ENCODE results near the gene U2AF2.
A peak's percentile ranks its signal among the peaks of the same experiment; 100 is the strongest.

U2AF2 gene

DNA sequence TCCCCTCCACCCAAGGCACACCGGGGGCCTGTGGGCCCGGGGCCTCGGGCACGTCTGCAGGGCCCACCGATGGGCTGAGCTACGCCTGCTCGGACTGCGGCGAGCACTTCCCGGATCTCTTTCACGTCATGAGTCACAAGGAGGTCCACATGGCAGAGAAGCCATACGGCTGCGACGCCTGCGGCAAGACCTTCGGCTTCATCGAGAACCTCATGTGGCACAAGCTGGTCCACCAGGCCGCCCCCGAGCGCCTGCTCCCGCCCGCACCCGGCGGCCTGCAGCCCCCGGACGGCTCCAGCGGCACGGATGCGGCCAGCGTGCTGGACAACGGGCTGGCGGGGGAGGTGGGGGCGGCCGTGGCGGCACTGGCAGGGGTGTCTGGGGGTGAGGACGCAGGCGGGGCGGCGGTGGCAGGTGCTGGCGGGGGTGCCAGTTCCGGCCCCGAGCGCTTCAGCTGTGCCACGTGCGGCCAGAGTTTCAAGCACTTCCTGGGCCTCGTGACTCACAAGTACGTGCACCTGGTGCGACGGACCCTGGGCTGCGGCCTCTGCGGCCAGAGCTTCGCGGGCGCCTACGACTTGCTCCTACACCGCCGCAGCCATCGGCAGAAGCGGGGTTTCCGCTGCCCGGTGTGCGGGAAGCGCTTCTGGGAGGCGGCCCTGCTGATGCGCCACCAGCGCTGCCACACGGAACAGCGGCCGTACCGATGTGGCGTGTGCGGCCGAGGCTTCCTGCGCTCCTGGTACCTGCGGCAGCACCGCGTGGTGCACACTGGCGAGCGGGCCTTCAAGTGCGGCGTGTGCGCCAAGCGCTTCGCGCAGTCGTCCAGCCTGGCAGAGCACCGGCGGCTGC is 39.1 kb upstream of the U2AF2 start:
- DNase-seq (no peak), ATAC-seq (replicated peaks) (no peak)
- H3K9me3 Mint-ChIP-seq, result no peaks in the 10 kb centered on the region
- peaks cover 18% of the 10 kb centered on the region for H3K36me3 Mint-ChIP-seq (ENCODE audit: insufficient read depth)
- peaks cover 13 to 20% of the 10 kb centered on the region in 2 donors for H3K4me1 Mint-ChIP-seq (ENCODE audit: low read depth in 2 of 2)
- no peak overlapping the region for H3K27ac Mint-ChIP-seq
- no peak overlapping the region for H3K4me3 Mint-ChIP-seq
- H3K27me3 Mint-ChIP-seq, result no peaks in the 10 kb centered on the region

DNA sequence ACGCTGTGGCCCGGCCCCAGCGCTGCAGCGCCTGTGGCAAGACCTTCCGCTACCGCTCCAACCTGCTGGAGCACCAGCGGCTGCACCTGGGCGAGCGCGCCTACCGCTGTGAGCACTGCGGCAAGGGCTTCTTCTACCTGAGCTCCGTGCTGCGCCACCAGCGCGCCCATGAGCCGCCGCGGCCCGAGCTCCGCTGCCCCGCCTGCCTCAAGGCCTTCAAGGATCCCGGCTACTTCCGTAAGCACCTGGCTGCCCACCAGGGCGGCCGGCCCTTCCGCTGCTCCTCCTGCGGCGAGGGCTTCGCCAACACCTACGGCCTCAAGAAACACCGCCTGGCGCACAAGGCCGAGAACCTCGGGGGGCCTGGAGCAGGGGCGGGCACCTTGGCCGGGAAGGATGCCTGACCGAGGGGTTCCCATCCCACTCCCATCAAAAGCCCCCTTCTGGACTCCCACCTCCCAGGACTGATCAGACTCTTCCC is 38.4 kb upstream of the U2AF2 start:
- H3K4me1 Mint-ChIP-seq (ENCODE audit: low read depth in 2 of 2), result peaks cover 13 to 20% of the 10 kb centered on the region in 2 donors
- H3K36me3 Mint-ChIP-seq (ENCODE audit: insufficient read depth), result peaks cover 17% of the 10 kb centered on the region
- H3K9me3 Mint-ChIP-seq, result no peaks in the 10 kb centered on the region
- no peaks in the 10 kb centered on the region for H3K27me3 Mint-ChIP-seq
- H3K27ac Mint-ChIP-seq, result no peak overlapping the region
- no peak for ATAC-seq (replicated peaks)
- H3K4me3 Mint-ChIP-seq, result no peak overlapping the region
- DNase-seq, result no peak

DNA sequence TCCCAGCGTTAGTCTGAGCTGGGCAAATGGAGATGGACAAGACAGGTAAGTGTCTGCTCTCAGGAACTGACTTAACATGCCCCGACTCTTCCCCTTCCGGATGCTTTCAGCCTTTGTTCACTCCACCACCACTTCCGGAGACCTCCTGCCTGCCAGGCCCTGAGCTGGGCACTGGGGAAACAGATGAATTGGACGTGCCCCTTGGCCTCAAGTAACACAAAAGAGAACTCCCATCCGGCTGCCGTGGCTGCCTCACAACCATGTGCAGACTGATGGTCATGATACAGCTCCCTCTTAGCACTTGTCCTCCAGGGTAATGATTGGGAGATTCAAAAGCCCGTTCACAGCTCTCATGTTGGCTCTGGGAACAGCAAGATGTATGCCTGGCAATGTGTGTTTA is 37.4 kb upstream of the U2AF2 start:
- Mint-ChIP-seq H3K27me3 (no peaks in the 10 kb centered on the region), H3K27ac (no peak overlapping the region), H3K4me3 (no peak overlapping the region), H3K4me1 (ENCODE audit: low read depth in 2 of 2) (peaks cover 10 to 15% of the 10 kb centered on the region in 2 donors), H3K36me3 (ENCODE audit: insufficient read depth) (peaks cover 17% of the 10 kb centered on the region), H3K9me3 (no peaks in the 10 kb centered on the region)
- DNase-seq (no peak), ATAC-seq (replicated peaks) (no peak)

DNA sequence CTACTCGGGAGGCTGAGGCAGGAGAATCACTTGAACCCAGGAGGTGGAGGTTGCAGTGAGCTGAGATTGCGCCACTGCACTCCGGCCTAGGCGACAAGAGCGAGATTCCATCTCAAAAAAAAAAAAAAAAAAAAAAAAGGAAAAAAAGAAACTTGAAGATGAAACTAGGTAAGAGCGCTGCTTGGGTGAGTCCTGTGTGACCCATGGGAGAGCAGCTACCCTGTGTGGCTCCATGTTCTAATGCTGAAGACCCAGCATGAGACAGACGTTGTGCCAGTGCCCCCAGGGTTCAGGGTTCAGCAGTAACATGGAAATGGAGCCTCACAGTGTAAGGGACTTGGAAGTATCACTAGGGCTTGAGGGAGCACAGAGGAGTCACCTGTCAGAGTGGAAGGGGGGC is 36.4 kb upstream of the U2AF2 start:
- Mint-ChIP-seq H3K27me3 (no peaks in the 10 kb centered on the region), H3K4me3 (no peak overlapping the region), H3K4me1 (ENCODE audit: low read depth in 2 of 2) (peaks cover 6 to 8% of the 10 kb centered on the region in 2 donors), H3K36me3 (ENCODE audit: insufficient read depth) (peaks cover 17% of the 10 kb centered on the region), H3K9me3 (no peaks in the 10 kb centered on the region), H3K27ac (no peak overlapping the region)
- DNase-seq (no peak), ATAC-seq (replicated peaks) (no peak)

DNA sequence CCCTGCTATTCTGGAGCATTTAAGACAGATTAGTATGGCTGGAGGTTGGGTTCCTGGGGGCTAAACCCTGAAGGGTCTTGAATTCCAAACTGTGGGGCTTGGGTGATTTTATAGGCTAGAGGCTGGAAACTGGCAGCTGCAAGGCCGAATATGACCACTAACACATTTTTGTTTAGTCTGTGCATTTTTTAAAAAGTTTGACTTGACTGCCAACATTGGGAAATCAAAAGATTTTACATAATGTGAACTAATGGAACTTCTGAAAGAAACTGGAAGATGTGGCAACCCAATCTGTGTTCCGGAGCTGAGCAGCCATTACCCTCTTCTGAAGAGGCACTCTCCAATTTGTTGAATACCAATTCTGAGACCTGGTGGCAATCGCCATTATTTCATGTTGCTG is 35.5 kb upstream of the U2AF2 start:
- Mint-ChIP-seq H3K36me3 (ENCODE audit: insufficient read depth) (peaks cover 23% of the 10 kb centered on the region), H3K27me3 (no peaks in the 10 kb centered on the region), H3K4me3 (no peak overlapping the region), H3K9me3 (no peaks in the 10 kb centered on the region), H3K27ac (no peak overlapping the region), H3K4me1 (ENCODE audit: low read depth in 2 of 2) (peaks cover 11 to 13% of the 10 kb centered on the region in 2 donors)
- ATAC-seq (replicated peaks) (no peak), DNase-seq (no peak)

DNA sequence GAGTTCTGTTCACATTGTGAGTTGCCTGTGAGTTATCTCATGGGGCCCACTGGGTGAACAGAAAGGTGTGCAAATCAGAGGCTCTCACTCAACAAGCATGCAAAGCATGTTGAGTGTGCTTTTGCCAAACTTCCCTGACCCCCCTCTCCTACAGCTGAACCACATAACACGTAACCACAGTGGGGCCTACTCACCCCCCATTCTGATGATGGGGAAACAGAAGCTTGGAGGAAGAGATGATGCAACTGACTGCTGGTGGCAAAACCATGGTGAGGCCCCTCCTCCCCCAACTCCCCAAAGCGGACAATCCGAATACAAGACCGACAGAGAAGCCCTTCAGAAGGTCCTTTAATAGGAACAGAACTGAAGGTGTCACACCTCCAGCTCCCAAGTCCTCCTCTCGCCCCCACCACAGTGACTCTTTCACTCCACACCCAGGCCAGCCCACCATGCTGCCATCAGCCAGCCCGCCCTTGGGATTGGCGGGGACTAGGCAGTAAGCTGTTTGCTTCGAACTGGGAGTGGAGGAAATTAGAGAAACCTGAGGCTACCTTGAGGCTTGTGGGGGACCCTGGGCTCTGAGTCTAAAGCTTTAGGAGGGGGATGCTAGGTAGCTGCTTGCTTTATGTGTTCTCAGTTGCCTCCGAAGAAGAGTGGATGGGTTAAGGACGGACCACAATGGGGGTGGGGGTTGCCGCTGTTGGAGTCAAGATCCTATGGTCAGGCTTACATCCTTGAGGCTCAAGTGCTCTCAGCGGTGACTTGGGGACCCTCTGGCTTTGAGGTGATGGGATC is 34.2 kb upstream of the U2AF2 start:
- peaks cover 32% of the 10 kb centered on the region for H3K36me3 Mint-ChIP-seq (ENCODE audit: insufficient read depth)
- peak overlapping the region in 1 of 2 donors; percentile 44 for H3K27ac Mint-ChIP-seq
- H3K4me1 Mint-ChIP-seq (ENCODE audit: low read depth in 2 of 2), result peaks cover 14 to 21% of the 10 kb centered on the region in 2 donors
- H3K4me3 Mint-ChIP-seq, result no peak overlapping the region
- DNase-seq (no peak), ATAC-seq (replicated peaks) (no peak)
- no peaks in the 10 kb centered on the region for H3K27me3 Mint-ChIP-seq
- H3K9me3 Mint-ChIP-seq, result no peaks in the 10 kb centered on the region

DNA sequence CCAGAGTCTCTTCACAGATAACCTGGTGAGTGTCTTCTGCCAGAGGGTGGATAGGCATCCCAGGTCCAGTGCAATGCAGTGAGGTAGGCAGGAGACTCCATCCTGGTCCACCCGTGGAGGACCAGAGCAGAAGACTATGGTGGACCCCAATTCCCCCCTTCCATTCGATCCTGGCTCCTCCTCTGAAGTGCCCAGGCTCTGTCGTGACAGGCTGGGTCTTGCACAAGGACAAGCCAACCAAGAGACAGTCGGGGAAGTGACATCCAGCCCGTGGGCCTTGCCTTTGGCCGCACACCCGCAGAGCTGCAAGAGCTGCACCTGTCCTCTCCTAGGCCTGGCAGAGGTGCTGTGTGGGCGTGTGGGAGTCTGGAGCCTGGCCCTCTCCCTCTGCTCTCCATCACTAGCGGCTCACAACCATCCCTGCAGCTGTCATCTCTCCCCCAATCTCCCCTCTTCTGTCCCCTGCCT is 33.6 kb upstream of the U2AF2 start:
- no peak overlapping the region for H3K4me3 Mint-ChIP-seq
- H3K27me3 Mint-ChIP-seq, result no peaks in the 10 kb centered on the region
- peaks cover 15 to 26% of the 10 kb centered on the region in 2 donors for H3K4me1 Mint-ChIP-seq (ENCODE audit: low read depth in 2 of 2)
- H3K9me3 Mint-ChIP-seq, result no peaks in the 10 kb centered on the region
- H3K36me3 Mint-ChIP-seq (ENCODE audit: insufficient read depth), result peaks cover 36% of the 10 kb centered on the region
- DNase-seq (no peak), ATAC-seq (replicated peaks) (no peak)
- H3K27ac Mint-ChIP-seq, result no peak overlapping the region

DNA sequence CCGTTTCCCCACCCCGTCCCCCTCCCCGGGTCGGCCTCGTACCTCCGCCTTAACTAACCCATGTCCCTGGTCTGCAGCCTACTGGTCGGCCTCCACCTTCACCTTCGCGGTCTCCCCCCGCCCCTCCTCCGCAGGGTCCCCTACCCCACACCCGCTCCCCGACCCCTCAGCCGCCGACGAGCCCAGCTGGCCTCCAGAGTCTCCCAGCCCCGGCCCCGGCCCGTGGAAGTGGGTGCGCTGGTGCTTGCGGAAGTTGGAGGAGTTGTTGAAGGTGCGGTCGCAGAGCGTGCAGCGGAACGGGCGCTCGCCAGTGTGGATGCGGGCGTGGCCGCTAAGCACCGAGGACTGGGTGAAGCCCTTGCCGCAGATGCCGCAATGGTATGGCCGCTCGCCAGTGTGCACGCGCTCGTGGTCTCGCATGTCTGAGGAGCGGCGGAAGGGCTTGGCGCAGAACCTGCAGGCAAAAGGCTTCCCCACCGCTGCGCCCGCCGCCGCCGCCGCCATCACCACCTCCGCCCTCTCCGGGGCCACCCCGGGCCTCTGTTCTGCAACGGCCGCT is 33.1 kb upstream of the U2AF2 start:
- H3K27ac Mint-ChIP-seq, result no peak overlapping the region
- no peaks in the 10 kb centered on the region for H3K9me3 Mint-ChIP-seq
- H3K27me3 Mint-ChIP-seq, result no peaks in the 10 kb centered on the region
- DNase-seq, result no peak
- no peak overlapping the region for H3K4me3 Mint-ChIP-seq
- peaks cover 20 to 32% of the 10 kb centered on the region in 2 donors for H3K4me1 Mint-ChIP-seq (ENCODE audit: low read depth in 2 of 2)
- ATAC-seq (replicated peaks), result no peak
- H3K36me3 Mint-ChIP-seq (ENCODE audit: insufficient read depth), result peaks cover 34% of the 10 kb centered on the region

DNA sequence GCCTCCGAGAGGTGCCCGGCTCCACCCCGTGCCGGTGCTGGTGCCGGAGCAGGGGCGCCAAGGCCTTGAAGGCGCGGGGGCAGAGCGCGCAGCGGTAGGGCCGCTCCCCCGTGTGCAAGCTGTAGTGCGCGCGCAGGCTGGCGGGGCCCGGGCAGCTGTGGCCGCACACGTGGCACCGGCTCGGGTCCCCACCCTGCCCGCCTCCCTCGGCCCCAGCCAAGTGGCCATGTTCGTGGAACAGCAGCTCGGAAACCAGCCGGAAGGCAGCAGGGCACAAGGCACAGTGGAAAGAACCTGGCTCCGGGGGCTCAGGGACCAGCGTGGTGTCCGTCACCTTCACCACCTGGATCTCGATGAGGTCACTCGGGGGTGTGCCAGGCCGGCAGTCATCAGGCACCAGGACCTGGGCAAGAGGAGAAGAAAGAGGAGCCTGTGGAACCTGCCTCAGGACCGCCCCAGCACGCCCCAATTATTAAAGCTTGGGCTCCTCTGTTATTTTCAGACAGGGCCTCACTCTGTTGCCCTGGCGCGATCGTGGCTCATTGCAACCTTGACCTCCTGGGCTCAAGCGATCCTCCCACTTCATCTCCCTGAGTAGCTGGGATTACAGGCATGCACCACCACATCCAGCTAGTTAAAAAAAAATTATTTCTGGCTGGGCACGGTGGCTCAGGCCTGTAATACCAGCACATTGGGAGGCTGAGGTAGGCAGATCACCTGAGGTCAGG is 32.4 kb upstream of the U2AF2 start:
- H3K27ac Mint-ChIP-seq, result no peak overlapping the region
- H3K4me1 Mint-ChIP-seq (ENCODE audit: low read depth in 2 of 2), result peaks cover 25 to 35% of the 10 kb centered on the region in 2 donors
- ATAC-seq (replicated peaks) (no peak), DNase-seq (no peak)
- H3K27me3 Mint-ChIP-seq, result no peaks in the 10 kb centered on the region
- H3K9me3 Mint-ChIP-seq, result no peaks in the 10 kb centered on the region
- no peak overlapping the region for H3K4me3 Mint-ChIP-seq
- H3K36me3 Mint-ChIP-seq (ENCODE audit: insufficient read depth), result peaks cover 30% of the 10 kb centered on the region

DNA sequence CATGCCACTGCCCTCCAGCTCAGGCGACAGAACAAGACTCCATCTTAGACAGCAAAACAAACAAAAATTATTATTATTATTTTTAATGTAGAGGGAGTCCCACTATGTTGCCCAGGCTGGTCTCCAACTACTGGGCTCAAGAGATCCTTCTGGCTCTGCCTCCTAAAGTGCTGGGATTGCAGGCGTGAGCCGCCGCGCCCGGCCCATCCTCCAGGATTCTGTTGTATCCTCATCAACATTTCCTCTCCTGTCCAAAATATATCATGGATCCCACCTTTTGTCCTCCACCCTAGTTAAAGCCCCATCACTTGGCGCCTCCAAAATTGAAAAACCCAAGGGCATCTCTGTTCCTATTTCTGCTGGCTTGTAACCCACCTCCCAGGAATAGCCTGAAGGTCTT is 31.7 kb upstream of the U2AF2 start:
- H3K36me3 Mint-ChIP-seq (ENCODE audit: insufficient read depth), result peaks cover 26% of the 10 kb centered on the region
- H3K4me3 Mint-ChIP-seq, result no peak overlapping the region
- ATAC-seq (replicated peaks), result no peak
- H3K9me3 Mint-ChIP-seq, result no peaks in the 10 kb centered on the region
- H3K4me1 Mint-ChIP-seq (ENCODE audit: low read depth in 2 of 2), result peaks cover 25 to 35% of the 10 kb centered on the region in 2 donors
- no peak overlapping the region for H3K27ac Mint-ChIP-seq
- DNase-seq, result no peak
- H3K27me3 Mint-ChIP-seq, result no peaks in the 10 kb centered on the region

DNA sequence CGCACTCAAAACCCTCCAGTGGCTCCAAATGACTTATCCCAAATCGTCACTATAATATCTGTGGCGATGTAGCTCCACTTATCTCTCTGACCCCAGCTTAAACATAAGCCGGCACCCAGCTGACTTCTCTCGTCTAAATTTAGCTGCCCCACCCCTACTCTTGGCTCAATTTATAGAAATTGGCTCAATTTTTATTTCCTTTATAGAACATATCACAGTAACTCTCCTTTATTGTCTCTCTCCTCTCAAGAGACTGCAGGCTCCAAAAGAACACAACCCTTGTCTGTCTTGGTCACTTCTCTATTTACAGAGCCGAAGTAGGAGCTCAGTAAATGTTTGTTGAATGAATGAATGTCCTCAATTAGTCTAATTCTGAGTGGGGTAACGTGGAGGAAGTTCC is 31.3 kb upstream of the U2AF2 start:
- Mint-ChIP-seq H3K27me3 (no peaks in the 10 kb centered on the region), H3K36me3 (ENCODE audit: insufficient read depth) (peaks cover 24% of the 10 kb centered on the region), H3K4me3 (peak overlapping the region; percentile 85), H3K4me1 (ENCODE audit: low read depth in 2 of 2) (peaks cover 23 to 35% of the 10 kb centered on the region in 2 donors), H3K27ac (peak overlapping the region; percentile 94 to 96), H3K9me3 (no peaks in the 10 kb centered on the region)
- no peak for DNase-seq
- no peak for ATAC-seq (replicated peaks)

DNA sequence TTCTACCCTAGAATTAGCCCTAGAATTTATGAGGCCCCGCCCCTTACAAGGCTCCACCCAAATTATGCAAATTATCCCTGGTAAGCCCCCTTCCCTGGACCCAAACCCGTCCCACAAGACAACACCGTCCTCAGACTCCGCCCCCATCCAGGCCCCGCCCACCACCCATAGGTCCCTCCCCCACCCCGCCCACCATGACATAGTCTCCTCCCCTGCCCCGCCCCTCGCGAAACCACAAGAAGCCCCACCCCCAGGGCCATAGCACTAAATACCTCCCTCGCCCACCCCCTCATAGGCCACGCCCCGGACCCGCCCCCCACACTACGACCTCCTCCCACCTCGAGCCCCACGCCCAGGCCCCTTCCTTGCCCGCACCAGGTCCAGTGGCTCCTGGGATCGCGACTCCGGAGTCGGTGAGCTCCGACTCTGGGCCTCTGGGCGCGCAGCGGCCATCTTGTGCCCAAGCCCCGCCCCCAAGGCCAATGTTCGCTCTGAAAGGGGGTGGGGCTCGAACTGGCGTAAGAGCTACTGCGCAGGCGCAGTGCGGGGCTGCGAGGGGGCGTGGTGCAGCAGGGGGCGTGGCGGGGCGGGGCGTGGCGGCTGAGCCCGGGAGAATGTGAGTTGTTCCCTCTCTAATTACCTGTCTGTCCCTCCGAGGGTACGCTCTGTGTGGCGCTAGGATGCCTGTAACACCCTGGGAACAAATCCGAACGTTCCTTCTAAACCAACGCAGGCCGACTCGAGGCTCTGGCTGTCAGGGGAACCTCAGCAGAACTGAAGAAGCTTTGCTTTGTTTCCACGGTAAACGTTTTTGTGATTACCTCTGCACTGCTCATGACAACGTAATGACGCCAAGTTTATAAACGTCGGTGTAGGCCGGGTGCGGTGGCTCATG is 30.5 kb upstream of the U2AF2 start, which contains the start of gene ZNF784:
Gene ZNF784, minus strand, starts transcription at position 458 of the 895 bp plus-strand sequence. Its CDS starts 5 bp downstream, at position 453.
- Mint-ChIP-seq H3K36me3 (ENCODE audit: insufficient read depth) (peaks cover 21% of the 10 kb centered on the region), H3K9me3 (no peaks in the 10 kb centered on the region), H3K27me3 (no peaks in the 10 kb centered on the region), H3K4me3 (peak within 1 kb of the TSS; percentile 85), H3K4me1 (ENCODE audit: low read depth in 2 of 2) (peaks cover 22 to 35% of the 10 kb centered on the region in 2 donors), H3K27ac (peak within 1 kb of the TSS; percentile 94 to 96)
- DNase-seq (peak; percentile 92 to 94 (median 93)), ATAC-seq (replicated peaks) (peak; percentile 65)
